Tibial nerve (tissue), 4 donors: ENCODE results near the gene FAM3B. TPM values are rescaled to one million over a fixed set of nuclear protein-coding genes. Genes with fewer than 3 reads are reported as not detected.

ENCODE experiments used
- DNase-seq, 2 donors: peaks; one replicate each; pipeline ENCODE4 v3.0.0-alpha.2; 2019; ENCODE audit warnings: low spot score in 2 of 2
- H3K27ac ChIP-seq, 4 donors: fragments of 200-600 bp; sonication (generic) in 3 of 4; one replicate each; pipeline ENCODE4 v1.5.1; 2017 to 2019; ENCODE audit warnings: mild to moderate bottlenecking in 1 of 4
- H3K27me3 ChIP-seq, 2 donors: fragments of 200-600 bp; sonication (generic) in 1 of 2; one replicate each; pipeline versions ENCODE4 v1.5.1 to v1.6.0; 2017 to 2019
- H3K36me3 ChIP-seq, 3 donors: fragments of 200-600 bp; sonication (generic); one replicate each; pipeline ENCODE4 v1.5.1; 2018 to 2019
- H3K4me1 ChIP-seq, 4 donors: fragments of 200-600 bp; sonication (generic) in 3 of 4; one replicate each; pipeline ENCODE4 v1.5.1; 2017 to 2019
- H3K4me3 ChIP-seq, 4 donors: fragments of 200-600 bp; sonication (generic) in 3 of 4; one replicate each; pipeline ENCODE4 v1.5.1; 2017 to 2019; ENCODE audit warnings: mild to moderate bottlenecking in 1 of 4, moderate library complexity in 1 of 4
- H3K9me3 ChIP-seq, 4 donors: fragments of 200-600 bp; sonication (generic) in 3 of 4; one replicate each; pipeline ENCODE4 v1.5.1; 2017 to 2019
- EP300 ChIP-seq, 2 donors: sonication (generic); formaldehyde crosslinking; IDR thresholded peaks; one replicate each; pipeline ENCODE4 v1.6.1; 2017; ENCODE audit warnings: antibody characterized with exemption in 2 of 2, mild to moderate bottlenecking in 1 of 2
- POLR2A ChIP-seq, 2 donors: fragments of 450-650 bp; IDR thresholded peaks; one replicate each; pipeline ENCODE4 v1.6.1; 2017; ENCODE audit warnings: antibody characterized with exemption in 2 of 2, mild to moderate bottlenecking in 2 of 2, moderate library complexity in 2 of 2
- WGBS, 2 donors: methylation state at CpG; one replicate each; pipeline ENCODE4 v1.1.5; 2018; 5-methylcytosine and 5-hydroxymethylcytosine counted together
- total RNA-seq, 4 donors: library from RNA; depleted of rRNA; stranded (reverse); fragments of >200 nt; gene quantifications; one replicate each; pipeline ENCODE4 v1.1.0, GENCODE V29; 2016
- TF ChIP-seq, protein P1 (sequence below), 5 experiments: fragments of 200-600 bp in 3 of 5; fragments of 450-650 bp in 2 of 5; sonication (generic) in 3 of 5; IDR thresholded peaks; one replicate each; pipeline ENCODE4 v1.5.1; 2016 to 2019; ENCODE audit warnings: antibody characterized with exemption in 5 of 5, mild to moderate bottlenecking in 3 of 5, moderate library complexity in 2 of 5

The FAM3B gene
- total RNA-seq, 4 donors from 2014 or later: not detected

- Histone ChIP-seq H3K4me3 (no peak overlapping the region), H3K27me3 (no peaks in the 10 kb centered on the region), H3K27ac (no peak overlapping the region), H3K9me3 (no peaks in the 10 kb centered on the region), H3K4me1 (no peaks in the 10 kb centered on the region), H3K36me3 (no peaks in the 10 kb centered on the region)
- no peak for DNase-seq
- TF ChIP-seq, protein P1, sequence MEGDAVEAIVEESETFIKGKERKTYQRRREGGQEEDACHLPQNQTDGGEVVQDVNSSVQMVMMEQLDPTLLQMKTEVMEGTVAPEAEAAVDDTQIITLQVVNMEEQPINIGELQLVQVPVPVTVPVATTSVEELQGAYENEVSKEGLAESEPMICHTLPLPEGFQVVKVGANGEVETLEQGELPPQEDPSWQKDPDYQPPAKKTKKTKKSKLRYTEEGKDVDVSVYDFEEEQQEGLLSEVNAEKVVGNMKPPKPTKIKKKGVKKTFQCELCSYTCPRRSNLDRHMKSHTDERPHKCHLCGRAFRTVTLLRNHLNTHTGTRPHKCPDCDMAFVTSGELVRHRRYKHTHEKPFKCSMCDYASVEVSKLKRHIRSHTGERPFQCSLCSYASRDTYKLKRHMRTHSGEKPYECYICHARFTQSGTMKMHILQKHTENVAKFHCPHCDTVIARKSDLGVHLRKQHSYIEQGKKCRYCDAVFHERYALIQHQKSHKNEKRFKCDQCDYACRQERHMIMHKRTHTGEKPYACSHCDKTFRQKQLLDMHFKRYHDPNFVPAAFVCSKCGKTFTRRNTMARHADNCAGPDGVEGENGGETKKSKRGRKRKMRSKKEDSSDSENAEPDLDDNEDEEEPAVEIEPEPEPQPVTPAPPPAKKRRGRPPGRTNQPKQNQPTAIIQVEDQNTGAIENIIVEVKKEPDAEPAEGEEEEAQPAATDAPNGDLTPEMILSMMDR (IDR thresholded peaks at IDR 0.05): no peak
- TF ChIP-seq POLR2A (IDR thresholded peaks at IDR 0.05): no peak
- TF ChIP-seq EP300 (IDR thresholded peaks at IDR 0.05): no peak
- WGBS, 2 donors: 91 to 95% methylated on average over 9 of the region's 9 CpGs
Measured at GRCh38 chr21:41344146-41344545, 27.5 kb downstream of the FAM3B start.

DNA sequence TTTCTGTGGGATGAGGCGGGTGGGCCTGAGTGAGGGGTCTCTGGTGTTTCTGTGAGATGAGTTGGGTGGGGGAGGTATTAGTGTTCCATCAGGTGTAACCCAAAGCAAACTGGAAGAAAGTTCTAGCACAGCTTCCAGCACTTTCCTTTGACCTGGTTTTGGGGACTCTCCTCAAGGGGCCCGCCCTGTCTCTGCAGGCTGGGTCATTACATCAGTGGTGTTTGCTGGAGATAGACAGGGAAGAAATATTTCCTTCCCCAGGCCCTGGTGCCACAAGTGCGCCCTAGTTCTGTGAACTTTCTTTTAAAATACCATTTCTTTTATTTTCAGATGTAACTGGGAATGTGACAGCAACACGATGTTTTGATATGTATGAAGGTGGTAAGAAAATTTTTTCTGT lies 28.8 kb downstream of the FAM3B start:
- 96 to 98% methylated on average over 4 of the region's 4 CpGs for WGBS, 2 donors
- no peak for DNase-seq
- Histone ChIP-seq H3K36me3 (no peaks in the 10 kb centered on the region), H3K4me3 (no peak overlapping the region), H3K27ac (no peak overlapping the region), H3K9me3 (no peaks in the 10 kb centered on the region), H3K4me1 (no peaks in the 10 kb centered on the region), H3K27me3 (no peaks in the 10 kb centered on the region)
- TF ChIP-seq EP300 (IDR thresholded peaks at IDR 0.05) (no peak), POLR2A (IDR thresholded peaks at IDR 0.05) (no peak)
- TF ChIP-seq, protein P1 (IDR thresholded peaks at IDR 0.05): no peak

DNA sequence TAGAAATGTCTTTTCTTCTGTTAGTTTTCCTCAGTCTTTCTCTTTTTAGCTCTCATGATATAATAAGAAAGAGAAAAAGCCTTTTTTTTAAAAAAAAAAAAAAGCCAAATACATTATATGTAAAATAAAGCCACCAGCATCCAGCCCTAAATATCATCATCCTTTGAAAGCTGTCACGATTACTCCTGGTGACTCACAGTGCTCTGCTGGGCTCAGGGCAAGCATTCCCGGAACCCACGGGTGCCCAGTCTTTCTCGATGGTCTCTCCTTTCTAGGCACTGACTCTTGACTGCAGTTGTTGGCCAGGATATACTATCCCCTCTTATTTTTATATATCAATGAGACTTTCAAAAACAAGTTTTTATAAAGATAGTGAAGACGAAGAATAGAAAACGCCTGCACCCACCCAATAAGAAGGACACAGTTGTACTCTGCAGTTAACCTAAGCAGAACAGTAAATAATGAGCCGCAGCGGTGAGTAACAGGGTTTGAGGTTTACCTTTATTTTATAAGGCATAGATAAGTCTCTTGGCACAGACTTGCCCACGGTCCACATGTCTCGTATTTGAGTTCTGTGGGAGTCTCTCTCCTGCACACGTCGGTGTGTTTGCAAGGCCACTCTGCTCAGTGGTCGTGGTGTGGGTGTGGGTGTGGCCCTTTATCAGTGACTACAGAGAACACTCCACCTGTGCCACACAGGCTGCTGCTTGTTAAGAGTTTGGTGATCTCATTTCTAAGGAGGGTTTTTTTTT lies 29.5 kb downstream of the FAM3B start:
- TF ChIP-seq POLR2A (IDR thresholded peaks at IDR 0.05): no peak
- no peak for TF ChIP-seq EP300 (IDR thresholded peaks at IDR 0.05)
- TF ChIP-seq, protein P1 (IDR thresholded peaks at IDR 0.05): no peak
- Histone ChIP-seq H3K27ac (no peak overlapping the region), H3K27me3 (no peaks in the 10 kb centered on the region), H3K4me1 (no peaks in the 10 kb centered on the region), H3K4me3 (no peak overlapping the region), H3K36me3 (no peaks in the 10 kb centered on the region), H3K9me3 (no peaks in the 10 kb centered on the region)
- no peak for DNase-seq
- WGBS, 2 donors: 84 to 85% methylated on average over 13 of the region's 13 CpGs

DNA sequence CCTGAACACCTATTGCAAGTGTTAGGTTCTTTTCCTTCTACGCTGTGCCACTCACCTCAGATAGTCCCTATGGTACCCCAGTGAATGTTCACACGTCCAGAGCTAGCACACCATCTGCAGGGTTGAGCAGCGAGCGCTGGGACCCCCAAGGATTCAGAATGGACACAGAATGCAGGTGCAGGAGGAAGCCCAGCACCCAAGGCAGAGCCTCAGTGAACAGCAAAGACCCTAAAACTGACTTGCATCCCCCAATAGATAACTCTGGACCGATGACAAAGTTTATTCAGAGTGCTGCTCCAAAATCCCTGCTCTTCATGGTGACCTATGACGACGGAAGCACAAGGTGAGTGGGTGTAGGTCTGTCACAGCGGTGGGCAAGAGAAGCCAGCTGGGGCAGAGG lies 30.2 kb downstream of the FAM3B start:
- no peaks in the 10 kb centered on the region for H3K9me3 ChIP-seq
- no peak overlapping the region for H3K27ac ChIP-seq
- H3K27me3 ChIP-seq: no peaks in the 10 kb centered on the region
- DNase-seq: no peak
- no peak overlapping the region for H3K4me3 ChIP-seq
- WGBS, 2 donors: 85 to 93% methylated on average over 8 of the region's 8 CpGs
- H3K36me3 ChIP-seq: no peaks in the 10 kb centered on the region
- TF ChIP-seq POLR2A (IDR thresholded peaks at IDR 0.05) (no peak), EP300 (IDR thresholded peaks at IDR 0.05) (no peak)
- TF ChIP-seq, protein P1 (IDR thresholded peaks at IDR 0.05): no peak
- H3K4me1 ChIP-seq: no peaks in the 10 kb centered on the region

GRCh38 chr21:41348434-41348833 lies 31.8 kb downstream of the FAM3B start:
- DNase-seq: no peak
- H3K27ac ChIP-seq: no peak overlapping the region
- no peaks in the 10 kb centered on the region for H3K27me3 ChIP-seq
- no peak overlapping the region for H3K4me3 ChIP-seq
- no peaks in the 10 kb centered on the region for H3K9me3 ChIP-seq
- TF ChIP-seq POLR2A (IDR thresholded peaks at IDR 0.05): no peak
- no peak for TF ChIP-seq EP300 (IDR thresholded peaks at IDR 0.05)
- TF ChIP-seq, protein P1 (IDR thresholded peaks at IDR 0.05): no peak
- H3K36me3 ChIP-seq: no peaks in the 10 kb centered on the region
- 69 to 79% methylated on average over 6 of the region's 6 CpGs for WGBS, 2 donors
- H3K4me1 ChIP-seq: no peaks in the 10 kb centered on the region
